CD4-positive, alpha-beta T cell treated with Interferon alpha-2 for 1 hour (primary cell): ENCODE results near the gene RAPGEF5.

ENCODE experiments used
- DNase-seq, 2 donors: peaks; one replicate each; pipeline ENCODE4 v3.0.0-alpha.2; 2020 to 2022

Gene RAPGEF5

DNA sequence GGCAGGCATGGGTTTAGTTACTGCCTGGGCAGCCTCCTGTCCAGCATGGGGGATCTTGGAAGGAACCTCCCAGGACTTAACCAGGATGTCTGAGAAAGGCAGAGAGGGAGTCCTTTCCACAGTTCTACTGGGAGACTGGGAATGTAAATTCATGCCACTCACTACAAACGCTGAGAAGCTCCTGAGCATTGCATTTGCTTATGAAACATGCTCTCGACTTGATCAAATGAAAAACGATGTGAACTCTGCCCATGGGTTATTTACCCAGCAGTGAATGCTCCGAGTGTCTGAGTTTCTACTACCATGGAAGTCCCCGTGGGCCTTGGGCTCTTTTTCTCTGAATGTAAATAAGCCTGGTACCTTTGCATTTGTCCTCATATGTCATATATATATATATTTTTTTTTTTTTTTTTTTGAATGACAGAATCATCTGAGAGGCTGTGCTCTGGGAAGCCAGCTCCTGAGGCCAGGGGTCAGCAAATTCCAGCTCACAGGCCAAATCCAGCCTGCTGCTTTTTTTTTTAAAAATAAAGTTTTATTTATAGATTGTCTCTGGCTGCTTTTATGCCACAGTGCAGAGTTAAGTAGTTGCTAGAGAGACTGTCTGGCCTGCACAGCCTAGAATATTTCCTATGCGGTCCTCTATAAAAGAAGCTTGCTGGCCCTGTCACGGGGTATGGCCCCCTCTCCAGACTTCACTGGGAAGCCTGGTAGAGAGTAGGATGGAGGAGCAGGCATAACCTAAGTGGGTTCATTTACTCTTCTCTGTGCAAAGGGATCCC is 21.4 kb upstream of the RAPGEF5 start:
- no peak for DNase-seq

GRCh38 chr7:22377703-22378102 is 20.7 kb upstream of the RAPGEF5 start:
- DNase-seq: no peak

DNA sequence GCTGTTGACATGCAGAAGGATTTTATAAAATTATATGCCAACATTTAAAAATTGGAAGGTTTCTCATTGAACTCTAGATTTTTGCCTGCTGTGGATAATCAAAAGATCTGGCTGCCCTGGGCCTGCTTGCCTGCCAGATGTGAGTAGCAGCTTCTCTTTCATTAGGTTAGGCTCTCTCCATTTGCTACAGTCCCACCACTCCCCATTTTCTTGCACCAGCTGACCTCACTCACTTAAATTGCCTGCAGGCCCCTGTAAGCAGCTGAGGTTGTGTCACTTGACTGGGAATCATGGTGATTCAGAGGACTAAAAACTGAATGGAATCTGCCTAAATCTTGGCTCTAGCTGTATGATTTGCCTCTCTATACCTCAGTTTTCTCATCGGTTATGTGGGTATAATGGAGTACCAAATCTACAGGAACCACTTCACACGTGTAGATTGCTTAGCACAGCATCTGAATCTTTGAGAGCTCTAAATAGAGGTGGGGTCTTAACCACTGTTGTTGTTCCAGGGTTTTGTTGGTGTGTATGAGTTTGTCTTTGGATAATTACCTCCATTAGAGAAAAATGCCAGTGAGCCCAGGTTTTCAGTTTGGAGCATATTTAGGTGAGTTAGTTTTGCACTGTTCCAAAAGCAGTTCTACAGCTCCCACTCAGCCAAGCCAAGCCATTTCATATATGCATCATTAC is 18.6 kb upstream of the RAPGEF5 start:
- no peak for DNase-seq

DNA sequence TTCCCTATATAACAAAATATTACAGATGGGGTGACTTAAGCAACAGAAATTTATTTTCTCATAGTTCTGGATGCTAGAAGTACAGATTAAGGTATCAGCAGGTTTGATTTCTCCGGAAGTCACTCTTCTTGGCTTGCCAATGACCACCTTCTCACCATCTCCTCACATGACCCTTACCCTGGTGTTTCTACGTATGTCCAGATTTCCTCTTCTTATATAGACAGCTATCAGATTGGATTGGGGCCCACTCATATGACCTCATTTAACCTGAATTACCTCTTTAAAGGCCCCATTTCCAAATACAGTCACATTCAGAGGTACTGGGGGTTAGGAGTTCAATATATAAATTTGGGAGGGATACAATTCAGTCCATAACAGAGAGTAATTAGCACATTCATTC is 17.0 kb upstream of the RAPGEF5 start:
- DNase-seq: no peak

- DNase-seq: no peak
Observed at GRCh38 chr7:22373388-22373787, 16.4 kb upstream of the RAPGEF5 start.

DNA sequence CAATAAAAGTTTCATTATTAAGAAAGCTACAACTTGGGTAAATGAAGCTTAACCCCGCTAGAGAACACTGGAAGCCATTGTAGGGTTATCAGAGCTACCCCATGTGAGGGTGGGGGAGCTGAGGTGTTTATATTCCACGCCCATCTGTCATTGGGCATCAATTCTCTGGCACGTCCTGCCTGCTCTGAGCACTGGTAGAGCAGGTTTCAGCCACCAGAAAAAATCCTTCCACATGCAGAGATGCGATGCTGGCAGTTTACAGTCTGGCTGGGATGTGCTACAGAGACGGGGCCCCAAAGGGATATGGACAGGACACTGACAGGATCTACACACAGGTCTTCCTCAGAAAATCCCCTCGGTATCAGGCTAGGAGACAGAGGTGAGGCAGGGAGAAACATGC is 15.9 kb upstream of the RAPGEF5 start:
- DNase-seq: no peak

DNA sequence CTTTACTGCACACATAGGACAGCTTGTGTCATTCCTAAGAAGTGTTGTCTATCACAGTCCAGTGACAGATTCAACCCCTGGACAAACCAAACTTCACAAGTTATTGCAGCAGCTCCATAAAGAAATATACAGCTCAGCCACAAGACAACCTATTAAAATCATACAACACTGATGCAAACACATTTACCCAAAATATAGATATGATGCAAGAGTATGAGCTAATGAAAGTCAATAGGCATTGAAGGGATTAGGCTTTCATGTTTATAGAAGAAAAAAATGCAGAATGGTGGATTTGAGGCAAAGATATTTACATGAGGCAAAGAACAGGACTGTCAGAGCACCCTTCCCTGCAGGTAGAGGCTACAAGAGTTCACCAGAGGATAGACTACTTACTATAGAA is 14.9 kb upstream of the RAPGEF5 start:
- no peak for DNase-seq

GRCh38 chr7:22364900-22365299 is 7.9 kb upstream of the RAPGEF5 start:
- no peak for DNase-seq

GRCh38 chr7:22363756-22364422 is 6.9 kb upstream of the RAPGEF5 start:
- no peak for DNase-seq

GRCh38 chr7:22361795-22362194 is 4.8 kb upstream of the RAPGEF5 start:
- DNase-seq: no peak

DNA sequence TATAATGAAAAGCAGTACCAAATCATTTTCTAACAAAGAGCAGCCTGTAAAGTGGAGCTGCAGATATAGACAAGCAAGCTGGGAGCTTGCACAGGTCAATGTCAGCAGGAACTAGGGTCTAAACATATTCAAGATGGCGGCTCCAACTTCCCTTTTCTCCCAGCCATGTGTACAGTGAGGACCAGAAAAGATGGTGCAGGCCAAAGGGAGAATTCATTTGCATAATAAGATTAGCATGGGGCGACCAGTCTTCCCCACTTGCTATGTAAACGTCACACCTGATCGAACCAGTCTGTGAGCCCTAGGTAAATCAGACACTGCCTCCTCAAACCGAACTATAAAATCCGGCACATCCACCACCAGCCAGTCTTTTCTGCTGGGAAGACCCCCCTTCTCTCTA is 4.4 kb upstream of the RAPGEF5 start:
- no peak for DNase-seq

GRCh38 chr7:22358820-22359697 is 2.1 kb upstream of the RAPGEF5 start:
- DNase-seq: no peak

DNA sequence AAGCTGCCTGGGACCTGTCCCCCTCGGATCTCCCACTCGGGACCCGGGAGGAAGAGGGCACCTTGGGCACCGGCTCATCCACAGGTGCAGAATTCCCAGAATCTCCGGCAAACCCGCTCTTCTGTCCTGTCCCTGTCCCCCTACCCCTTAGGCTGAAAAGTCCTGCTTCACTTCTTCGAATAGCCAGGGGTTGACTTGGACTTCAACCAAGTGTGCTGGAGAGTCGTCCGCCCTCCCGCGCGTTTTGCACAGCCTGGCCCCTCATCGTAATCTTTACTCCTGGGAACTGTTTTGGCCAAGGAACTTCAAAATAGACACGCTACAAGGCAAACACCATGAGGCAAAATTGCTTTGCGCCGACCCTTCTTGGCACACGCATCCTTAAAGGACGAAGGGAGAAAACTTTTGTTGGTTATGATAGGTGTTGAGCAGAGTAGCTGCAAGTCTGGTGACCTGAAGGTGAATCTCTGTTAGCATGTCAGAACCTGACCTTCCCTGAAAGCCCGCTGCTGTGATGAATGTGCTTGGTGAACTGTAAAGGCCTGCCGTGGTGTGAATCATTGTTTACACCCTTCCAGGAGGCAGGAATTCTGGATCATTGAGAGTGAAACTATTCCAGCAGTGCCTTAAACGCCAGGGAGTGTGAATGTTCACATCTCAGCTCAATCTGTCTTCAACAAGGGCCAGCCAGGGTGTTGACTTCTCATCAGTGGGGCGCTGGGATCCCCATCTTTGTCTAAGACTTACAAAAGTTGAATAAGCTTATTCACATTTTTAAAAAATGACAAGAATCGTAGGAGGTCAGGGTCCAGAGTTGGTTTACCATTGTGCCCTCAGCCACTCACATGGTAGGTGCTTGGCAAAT is 589 bp upstream of the RAPGEF5 start:
- DNase-seq: no peak

DNA sequence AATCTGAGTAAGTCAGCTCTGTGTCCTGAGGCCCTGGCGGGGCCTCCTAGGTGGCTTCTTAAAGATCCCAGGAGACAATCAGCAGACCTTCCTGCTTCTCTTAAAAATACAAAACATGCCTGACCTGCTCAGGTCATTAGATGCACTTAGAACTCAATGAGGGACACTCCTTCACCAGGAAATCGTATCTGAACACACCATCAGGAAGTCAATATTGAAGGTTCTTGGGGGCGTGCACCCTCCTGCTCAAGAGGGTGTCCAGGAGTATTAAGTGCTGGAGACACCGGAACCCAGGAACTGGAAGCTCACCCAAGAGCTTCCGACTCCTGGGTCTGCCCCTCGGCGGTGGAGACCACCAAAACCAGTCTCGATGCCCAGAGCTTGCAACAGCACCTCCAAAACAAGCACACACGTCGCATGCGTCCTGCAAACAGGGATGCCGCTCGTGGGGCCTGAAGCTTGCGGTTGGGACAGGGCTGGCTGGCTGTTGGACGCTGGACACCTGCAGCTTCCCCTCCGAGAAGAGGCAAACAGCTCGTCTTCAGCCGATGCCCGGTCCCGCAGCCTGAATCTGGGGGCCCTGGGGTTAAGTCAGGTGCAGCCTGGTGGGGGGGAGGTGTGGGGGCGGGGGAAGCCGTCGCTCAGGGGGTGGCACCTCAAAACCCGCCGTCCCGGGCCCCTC is 803 bp downstream of the RAPGEF5 start:
- DNase-seq: no peak

GRCh38 chr7:22355620-22356009 is 1.3 kb downstream of the RAPGEF5 start:
- no peak for DNase-seq

DNA sequence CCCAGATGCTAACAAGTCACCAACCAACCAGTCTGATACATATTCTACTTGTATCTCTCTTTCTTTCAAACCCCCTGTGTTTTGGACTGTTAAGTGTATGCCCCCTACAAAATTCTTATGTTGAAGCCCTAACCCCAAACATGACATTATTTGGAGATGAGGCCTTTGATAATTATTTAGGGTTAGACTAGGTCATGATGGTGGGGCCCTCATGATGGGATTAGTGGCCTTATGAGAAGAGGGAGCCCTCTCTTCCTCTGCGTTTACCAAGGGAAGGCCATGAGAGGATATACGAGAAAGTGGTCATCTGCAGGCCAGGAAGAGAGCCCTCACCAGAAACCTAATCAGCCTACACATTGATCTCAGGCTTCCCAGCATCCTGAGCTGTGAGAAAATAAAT is 2.5 kb downstream of the RAPGEF5 start:
- no peak for DNase-seq

- DNase-seq: no peak
Observed at GRCh38 chr7:22352887-22353286, 4.1 kb downstream of the RAPGEF5 start.

DNA sequence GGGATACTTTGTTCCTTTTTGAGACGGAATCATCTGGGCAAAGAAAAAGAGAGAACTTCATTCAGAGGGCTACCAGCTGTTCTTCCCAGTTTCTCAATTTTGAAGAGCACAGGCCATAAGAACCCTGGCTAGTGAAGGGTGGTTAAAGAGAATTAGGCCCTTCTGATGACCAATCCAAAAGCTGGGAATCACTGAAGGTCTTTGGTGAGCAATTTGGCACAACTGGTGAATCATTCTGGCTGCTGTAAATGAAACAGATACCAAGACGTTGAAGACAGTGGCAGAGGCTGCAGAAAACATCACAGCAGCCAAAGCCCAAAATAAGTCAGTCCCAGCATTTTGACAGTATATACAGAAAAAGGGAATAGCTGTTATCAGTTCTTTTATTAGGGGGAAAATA is 5.1 kb downstream of the RAPGEF5 start:
- no peak for DNase-seq

DNA sequence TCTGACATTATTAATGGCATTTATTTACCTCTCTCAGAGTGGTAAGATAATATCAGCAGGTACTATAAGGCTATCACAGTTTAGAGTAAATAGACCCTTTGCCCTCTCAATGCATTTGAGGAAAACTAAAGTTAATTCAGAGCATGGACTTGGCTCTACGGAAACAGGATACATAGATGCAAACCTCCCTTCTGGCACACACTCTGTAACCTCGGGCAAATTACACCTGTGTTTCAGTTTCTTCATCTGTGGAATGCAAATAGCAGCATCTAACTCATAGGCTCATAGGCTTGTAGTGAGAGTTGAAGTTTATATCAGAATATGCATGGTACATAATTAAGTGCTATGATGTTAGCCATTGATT is 5.6 kb downstream of the RAPGEF5 start:
- no peak for DNase-seq

DNA sequence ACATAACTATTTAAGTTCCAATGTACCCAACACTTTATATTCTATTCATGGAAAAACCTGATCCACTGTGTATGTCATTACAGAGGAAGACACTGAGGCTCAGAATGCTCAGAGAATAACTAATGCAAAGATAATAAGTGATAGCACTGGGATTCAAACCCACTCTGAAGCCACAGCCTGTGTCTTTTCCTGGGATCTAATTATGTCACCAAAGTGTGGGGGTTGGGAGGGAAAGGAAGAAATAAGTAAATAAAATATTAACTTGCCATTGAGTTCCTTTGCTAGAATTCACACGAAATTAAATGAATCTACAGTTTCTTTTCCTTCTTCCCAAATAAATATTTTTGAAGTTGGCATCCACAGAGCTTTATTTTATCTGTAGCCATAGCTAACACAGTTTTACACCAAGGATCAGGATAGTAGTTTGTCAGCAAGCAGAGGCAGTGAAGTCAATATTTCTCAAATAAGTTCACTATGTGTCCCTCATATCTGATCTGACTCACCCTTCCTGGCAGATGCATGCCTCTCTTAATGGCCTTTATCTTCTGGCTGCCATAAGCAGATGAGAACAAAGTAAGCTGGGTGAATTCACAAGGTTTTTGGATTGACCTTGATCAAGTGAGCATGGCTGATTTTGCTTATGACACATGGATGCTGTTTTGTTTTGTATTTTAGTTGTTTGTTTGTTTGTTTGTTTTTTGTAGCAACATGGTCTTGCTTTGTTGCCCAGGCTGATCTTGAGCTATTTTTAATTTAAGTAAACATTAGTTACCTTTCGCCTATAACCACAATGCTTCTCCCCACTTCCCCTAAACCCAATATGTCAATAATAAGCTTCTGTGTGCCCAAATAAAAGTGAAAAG is 6.3 kb downstream of the RAPGEF5 start:
- no peak for DNase-seq

- DNase-seq: no peak
Observed at GRCh38 chr7:22348379-22348778, 8.6 kb downstream of the RAPGEF5 start.
